ENCODE data around the gene JAK3. TPM values are rescaled to one million over a fixed set of nuclear protein-coding genes. Genes with fewer than 3 reads are reported as not detected.

The JAK3 gene
- total RNA-seq, 1 donor = 7.8 TPM

DNA sequence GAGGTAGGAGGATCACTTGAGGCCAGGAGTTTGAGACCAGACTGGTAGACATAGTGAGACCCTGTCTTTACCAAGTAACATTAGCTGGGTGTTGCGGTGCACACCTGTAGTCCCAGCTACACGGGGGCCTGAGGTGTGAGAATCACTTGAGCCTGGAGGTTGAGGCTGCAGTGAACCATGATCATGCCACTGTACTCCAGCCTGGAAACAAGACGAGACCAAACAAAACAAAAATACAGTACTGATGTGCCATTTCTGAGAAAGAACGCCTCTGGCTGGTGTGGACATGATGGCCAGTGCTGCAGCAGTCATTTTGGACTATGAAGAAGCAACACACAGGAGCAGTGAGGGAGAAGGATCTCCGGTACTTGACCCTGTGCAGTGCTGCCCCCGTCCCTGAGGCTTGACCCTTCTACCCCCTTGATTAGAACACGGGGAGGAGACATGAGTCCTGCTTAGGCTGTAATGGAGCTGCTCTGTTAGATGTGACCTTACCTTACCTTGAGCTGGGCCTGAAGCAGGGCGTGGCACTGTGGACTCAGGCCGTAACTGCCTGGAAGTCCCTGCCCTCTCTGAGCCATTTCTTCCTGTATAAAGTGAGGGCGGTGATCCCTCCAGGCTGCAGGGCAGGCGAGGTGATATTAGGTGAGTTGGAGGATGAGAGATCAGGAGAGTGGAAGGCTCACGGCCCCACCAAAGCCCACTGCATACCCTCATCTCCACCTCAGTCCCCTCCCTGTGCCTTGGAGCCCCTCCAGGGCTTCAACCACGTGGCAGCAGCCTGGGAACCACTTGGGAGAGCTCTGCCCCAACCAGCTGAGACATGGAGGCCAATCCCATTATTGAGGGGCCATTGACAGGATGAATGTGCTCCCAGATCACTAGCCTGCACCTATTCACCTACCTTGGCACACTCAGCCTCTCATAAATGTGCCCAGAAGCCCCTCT is 17.9 kb upstream of the JAK3 start:
- H3K4me3 ChIP-seq (ENCODE audit: low read depth, low read length) = no peak overlapping the region
- no peak for DNase-seq (ENCODE audit: low read depth)
- TF ChIP-seq, protein P1, sequence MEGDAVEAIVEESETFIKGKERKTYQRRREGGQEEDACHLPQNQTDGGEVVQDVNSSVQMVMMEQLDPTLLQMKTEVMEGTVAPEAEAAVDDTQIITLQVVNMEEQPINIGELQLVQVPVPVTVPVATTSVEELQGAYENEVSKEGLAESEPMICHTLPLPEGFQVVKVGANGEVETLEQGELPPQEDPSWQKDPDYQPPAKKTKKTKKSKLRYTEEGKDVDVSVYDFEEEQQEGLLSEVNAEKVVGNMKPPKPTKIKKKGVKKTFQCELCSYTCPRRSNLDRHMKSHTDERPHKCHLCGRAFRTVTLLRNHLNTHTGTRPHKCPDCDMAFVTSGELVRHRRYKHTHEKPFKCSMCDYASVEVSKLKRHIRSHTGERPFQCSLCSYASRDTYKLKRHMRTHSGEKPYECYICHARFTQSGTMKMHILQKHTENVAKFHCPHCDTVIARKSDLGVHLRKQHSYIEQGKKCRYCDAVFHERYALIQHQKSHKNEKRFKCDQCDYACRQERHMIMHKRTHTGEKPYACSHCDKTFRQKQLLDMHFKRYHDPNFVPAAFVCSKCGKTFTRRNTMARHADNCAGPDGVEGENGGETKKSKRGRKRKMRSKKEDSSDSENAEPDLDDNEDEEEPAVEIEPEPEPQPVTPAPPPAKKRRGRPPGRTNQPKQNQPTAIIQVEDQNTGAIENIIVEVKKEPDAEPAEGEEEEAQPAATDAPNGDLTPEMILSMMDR (IDR thresholded peaks at IDR 0.05; ENCODE audit: insufficient read depth, low read depth, low read length) = no peak

- TF ChIP-seq, protein P1 (IDR thresholded peaks at IDR 0.05; ENCODE audit: insufficient read depth, low read depth, low read length) = no peak
- H3K4me3 ChIP-seq (ENCODE audit: low read depth, low read length) = no peak overlapping the region
- DNase-seq (ENCODE audit: low read depth) = no peak
Observed at GRCh38 chr19:17863520-17864182, 15.9 kb upstream of the JAK3 start.

DNA sequence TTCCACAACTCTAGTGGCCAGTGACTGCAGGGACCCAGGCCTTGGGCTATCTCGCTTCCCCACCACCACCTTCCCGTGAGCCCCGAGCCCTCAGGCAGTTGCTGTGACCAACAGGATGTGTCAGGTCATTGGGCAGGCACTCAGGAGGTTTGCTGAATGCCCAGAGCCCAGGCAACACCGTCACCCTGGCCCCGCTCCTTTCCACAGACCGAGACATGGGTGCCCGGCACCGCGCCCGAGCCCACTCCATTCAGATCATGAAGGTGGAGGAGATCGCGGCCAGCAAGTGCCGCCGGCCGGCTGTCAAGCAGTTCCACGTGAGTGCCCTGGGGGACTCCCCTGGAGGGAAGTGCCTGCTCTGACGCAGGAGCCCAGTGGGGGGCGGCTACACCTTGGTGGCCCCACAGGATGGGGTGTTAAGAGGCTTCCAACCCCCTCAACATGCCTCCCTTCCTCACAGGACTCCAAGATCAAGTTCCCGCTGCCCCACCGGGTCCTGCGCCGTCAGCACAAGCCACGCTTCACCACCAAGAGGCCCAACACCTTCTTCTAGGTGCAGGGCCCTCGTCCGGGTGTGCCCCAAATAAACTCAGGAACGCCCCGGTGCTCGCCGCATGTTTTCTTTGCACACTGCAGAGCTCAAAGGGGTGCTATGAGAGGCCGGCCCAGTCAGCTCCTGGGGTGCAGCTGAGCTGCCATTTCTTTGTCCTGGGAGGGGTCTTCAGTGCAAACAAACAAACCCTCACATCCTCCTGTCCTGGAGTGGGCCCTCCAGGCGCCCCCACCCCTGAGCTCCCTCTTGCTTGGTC is 15.1 kb upstream of the JAK3 start:
- DNase-seq (ENCODE audit: low read depth) = no peak
- TF ChIP-seq, protein P1 (IDR thresholded peaks at IDR 0.05; ENCODE audit: insufficient read depth, low read depth, low read length) = no peak
- no peak overlapping the region for H3K4me3 ChIP-seq (ENCODE audit: low read depth, low read length)

DNA sequence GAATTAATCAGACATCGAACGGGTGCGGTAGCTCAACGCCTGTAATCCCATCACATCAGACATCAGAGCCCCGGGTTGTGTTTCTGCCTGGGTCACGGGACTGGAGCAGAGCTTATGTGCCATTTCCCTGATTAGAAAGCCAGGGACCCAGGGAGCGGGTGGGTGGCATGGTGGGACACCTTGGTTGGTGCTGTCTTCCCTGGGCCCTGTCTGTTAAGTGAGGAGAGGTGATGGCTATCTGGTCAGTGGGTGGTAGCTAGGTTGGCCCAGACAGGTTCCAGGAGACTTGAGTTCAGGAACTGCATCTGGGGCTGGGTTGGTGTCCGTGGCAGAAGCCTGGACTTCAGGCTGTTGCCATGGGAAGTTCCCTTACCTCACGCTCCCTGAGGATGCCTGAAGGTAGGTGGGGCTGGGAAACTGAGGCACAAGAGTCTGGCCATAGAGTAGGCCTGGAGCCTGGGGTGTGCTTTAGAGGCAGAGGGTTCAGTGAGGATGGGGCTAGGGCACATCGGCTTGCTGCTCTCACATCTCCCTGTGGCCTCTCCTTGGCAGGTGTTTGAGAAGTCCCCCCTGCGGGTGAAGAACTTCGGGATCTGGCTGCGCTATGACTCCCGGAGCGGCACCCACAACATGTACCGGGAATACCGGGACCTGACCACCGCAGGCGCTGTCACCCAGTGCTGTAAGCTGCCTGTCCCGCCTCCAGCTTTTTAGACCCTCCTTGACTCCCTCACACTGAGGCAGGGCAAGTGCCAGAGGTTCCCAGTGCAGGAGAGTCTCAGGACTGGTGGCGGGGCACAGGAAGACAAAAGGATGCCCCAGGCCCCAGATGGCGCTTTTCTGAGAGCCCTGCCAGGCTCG is 14.0 kb upstream of the JAK3 start:
- DNase-seq (ENCODE audit: low read depth) = no peak
- H3K4me3 ChIP-seq (ENCODE audit: low read depth, low read length) = peak overlapping the region; percentile 94
- TF ChIP-seq, protein P1 (IDR thresholded peaks at IDR 0.05; ENCODE audit: insufficient read depth, low read depth, low read length) = no peak

- DNase-seq (ENCODE audit: low read depth) = no peak
- H3K4me3 ChIP-seq (ENCODE audit: low read depth, low read length) = peak overlapping the region; percentile 94
- TF ChIP-seq, protein P1 (IDR thresholded peaks at IDR 0.05; ENCODE audit: insufficient read depth, low read depth, low read length) = no peak
Observed at GRCh38 chr19:17860993-17861360, 13.2 kb upstream of the JAK3 start.
